Activated CD4-positive, CD25-positive, alpha-beta regulatory T cell treated with anti-CD3 and anti-CD28 coated beads, Interleukin-2, amount 50 U/mL, for 24 hours (primary cell): ENCODE measurements around the gene PLIN4.

ENCODE experiments used
- ATAC-seq, 2 donors: fragments of 150-1000 bp; cut with Tn5 transposase; one replicate each; pipeline ENCODE4 v1.10.0; 2021; ENCODE audit warnings: mild to moderate bottlenecking in 1 of 2, moderate library complexity in 1 of 2

PLIN4 gene

DNA sequence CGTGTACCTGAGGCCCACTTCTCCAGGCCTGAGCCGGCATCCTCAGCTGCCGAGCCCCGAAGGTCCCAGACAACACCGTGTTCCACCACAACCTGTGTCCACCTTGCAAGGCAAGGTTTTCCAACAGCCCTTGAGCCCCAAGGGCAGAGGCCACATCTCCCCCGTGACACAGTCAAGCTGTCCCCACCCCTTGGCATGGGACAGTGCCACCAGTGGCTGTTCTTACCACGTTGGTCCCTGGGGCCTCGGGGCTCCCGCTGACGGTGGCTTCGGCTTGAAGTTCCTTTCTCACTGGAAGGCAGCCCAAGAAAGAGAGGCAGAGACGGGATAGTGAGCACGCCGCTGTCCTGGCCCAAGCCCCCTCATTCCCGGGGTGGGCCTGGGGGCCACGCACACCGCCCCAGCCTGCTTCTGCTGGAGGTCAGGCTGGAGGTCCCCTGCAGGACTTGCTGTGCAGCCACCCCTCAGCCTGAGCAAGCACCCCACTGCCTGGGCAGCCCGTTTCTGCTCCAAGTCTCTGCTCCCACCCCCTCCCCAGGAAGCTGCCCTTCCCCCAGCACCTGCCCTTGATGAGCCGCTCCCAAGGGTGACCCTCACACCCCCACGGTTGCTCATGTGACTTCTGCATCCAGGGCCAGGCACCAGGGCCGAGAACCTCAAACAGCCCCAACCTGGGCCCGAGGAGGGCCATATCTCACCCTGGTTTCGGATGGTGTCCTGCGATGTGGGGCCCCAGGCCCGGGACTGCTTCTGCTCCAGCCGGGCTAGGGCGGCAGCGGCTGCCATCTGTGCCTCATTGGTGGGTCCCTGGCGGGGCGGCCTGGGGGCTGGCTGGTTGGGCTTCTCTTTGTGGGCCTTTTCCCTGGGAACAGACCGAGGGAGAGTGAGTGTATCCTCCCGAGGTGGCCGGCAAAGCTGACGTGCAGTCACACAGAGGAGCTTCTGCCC is 64.8 kb downstream of the PLIN4 start:
- ATAC-seq, result no peak

DNA sequence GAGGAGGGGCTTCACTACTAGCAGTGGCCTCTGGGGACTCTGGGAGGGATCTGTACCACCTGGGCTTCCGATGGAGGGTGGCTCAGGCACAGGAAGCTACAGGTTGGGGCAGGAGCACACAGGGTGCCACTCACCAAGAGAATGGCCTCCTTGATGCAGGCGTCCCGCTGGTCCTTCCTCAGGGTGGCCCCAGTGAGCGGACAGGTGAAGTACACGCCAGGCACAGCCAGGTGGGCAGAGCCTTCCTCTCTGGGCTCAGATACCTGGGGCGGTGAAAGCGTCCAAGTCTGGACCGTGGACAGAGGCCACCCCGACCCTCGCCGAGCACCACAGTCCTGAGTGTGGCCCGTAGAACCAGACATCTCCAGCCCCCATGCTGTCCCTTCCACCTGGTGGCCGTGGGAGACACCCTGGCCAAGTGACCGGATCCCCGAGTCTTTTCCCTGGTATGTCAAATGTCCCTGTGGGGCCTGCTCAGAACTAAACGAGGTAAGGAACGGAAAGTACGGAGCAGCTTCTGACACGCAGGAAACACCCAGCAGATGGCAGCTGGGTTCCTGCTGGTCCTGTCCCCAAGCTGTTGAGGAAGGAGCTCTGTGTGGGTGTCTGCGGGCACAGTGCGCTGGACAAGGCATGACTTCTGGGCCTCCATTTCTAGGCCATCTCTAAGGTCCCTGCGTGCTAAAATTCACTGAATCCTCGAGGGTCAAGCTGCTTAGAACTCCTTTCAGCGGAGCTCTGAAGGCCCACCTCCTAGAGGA is 65.9 kb downstream of the PLIN4 start:
- no peak for ATAC-seq
